ENCODE measurements around the gene IL4R.
"Not testable (repeated sequence)": the region's sequence is repeated elsewhere in the genome, so short reads cannot be mapped to it uniquely, and the experiment has no call there.

IL4R gene

DNA sequence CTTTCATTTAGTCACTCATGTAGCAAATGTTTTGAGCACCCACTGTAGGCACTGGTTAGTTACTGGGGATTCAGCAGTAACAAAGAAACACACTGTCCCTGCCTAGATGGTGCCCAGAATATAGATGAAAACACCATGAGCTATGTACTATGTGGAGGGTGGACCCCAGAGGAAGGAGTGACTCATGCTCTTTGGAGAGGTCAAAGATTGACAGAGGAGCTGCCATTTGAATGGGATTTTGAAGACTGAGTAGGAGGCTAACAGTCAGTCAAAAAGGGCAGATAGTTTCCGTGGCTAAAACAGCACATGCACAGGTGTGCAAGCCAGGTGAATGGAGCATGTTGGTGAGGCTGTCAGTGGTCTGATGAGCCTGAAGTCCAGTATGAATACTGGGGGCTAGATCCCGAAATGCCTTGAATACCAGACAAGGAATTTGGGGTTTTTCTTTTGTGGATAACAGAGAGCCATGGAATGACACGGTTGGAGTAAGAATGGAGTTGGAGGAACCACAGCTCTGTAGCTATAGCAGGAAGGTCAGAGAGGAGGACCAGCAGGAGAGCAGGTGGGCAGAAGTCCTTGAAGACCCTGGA, 94.3 kb downstream of the IL4R start:
- no peak for DNase-seq

DNA sequence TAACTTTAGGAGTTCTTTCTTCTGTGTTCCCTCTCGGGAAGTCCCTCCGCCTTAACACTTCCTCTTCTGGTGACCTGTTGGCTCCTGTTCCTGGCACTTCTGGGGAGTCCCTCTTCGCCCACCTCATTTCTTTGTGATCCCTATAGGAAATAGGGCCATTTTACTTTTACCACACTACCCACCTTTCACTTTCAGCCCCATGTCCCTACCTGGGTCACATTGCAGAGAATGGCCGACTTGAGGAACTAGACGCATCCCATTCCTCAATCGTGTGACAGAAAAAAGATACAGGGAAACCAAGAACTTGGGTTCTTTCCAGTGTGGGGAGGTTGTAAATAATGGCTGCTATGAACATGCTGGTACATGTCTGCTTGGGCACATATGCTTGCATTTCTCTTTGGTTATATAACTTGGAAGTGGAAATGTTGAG, 94.8 kb downstream of the IL4R start:
- no peak for DNase-seq

DNA sequence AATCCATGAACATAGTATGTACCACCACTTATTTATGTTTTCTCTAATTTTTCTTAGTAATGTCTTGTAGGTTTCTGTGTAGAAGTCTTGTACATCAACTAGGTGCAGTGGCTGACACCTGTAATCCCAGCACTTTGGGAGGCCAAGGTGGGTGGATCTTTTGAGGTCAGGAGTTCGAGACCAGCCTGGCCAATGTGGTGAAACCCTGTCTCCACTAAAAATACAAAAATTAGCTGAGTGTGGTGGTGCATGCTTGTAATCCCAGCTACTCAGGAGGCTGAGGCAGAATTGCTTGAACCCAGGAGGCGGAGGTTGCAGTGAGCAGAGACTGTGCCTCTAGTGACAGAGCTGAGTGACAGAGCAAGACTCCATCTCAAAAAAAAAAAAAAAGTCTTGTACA, 96.2 kb downstream of the IL4R start:
- DNase-seq: not testable (repeated sequence)

DNA sequence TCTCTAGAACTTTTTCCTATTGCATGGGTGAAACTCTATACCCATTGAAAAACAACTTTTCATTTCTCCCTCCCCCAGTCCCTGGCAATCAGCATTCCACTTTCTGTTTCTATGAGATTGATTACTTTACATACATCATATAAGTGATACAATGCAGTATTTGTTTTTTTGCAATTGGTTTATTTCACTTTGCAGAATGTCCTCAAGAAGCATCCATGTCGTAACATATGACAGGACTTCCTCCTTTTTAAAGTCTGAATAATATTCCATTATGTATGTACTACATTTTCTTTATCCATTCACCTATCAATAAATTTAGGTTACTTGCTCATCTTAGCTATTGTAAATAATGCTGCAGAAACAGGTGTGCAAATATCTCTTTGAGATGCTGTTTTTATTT, 97.0 kb downstream of the IL4R start:
- DNase-seq: no peak

DNA sequence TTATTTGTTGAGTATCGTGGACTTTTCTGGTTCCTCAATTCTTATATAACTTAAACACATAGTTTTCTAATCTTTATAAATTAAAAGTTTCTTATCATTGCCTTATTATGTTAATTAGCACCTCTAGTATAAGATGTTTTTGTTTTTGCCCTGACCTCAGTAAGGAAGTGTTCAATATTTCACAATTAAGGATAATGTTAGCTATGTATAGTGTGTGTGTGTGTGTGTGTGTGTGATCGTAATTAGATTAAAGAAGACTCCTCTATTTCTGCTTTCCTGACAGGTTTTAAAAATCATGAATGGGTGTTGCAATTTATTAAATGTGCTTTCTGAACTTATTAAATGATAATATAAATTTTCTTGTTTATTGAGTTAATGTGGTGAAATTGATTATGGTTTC, 100.2 kb downstream of the IL4R start:
- no peak for DNase-seq
